ENCODE results near the gene TRPM8.

TRPM8 gene

DNA sequence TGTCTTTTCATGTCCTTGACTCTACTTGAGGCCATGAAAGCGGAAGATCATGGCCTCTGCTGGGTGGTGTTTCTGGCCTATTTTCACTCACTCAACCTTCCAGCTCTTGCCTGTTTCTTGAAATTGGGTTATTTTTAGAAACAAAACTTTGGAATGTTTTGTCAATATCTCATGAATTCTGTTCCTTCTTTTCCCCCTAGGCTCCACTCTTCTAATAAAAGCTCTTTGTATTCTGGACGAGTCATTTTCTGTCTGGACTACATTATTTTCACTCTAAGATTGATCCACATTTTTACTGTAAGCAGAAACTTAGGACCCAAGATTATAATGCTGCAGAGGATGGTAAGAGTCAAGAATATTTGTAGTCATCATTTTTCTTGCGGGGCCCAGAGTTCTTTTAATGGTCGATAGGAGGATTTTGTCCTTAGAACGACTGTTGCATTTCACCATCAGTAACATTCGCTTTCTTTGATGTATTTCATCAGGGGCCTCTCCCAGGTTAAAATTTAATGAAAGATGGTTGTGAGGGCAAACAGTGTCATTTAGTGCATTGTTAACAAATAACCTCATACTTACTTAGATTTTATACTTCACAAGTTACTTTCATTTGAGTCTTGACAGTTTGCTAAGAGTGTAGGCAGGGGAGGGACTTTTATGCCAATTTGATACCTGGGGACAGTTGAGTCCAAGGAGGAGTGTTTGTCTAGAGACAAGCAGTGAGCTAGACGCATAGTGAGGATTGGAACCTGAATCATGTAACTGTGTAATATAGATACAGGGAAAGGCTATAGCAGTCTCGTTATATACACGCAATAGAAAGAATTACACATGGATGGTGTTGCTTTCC, 64.6 kb downstream of the TRPM8 start:
- Histone ChIP-seq H3K27ac (no peak overlapping the region), H3K4me3 (no peak overlapping the region)
- TF ChIP-seq, protein P1, sequence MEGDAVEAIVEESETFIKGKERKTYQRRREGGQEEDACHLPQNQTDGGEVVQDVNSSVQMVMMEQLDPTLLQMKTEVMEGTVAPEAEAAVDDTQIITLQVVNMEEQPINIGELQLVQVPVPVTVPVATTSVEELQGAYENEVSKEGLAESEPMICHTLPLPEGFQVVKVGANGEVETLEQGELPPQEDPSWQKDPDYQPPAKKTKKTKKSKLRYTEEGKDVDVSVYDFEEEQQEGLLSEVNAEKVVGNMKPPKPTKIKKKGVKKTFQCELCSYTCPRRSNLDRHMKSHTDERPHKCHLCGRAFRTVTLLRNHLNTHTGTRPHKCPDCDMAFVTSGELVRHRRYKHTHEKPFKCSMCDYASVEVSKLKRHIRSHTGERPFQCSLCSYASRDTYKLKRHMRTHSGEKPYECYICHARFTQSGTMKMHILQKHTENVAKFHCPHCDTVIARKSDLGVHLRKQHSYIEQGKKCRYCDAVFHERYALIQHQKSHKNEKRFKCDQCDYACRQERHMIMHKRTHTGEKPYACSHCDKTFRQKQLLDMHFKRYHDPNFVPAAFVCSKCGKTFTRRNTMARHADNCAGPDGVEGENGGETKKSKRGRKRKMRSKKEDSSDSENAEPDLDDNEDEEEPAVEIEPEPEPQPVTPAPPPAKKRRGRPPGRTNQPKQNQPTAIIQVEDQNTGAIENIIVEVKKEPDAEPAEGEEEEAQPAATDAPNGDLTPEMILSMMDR (IDR thresholded peaks at IDR 0.05): no peak
- DNase-seq (ENCODE audit: low spot score): no peak

DNA sequence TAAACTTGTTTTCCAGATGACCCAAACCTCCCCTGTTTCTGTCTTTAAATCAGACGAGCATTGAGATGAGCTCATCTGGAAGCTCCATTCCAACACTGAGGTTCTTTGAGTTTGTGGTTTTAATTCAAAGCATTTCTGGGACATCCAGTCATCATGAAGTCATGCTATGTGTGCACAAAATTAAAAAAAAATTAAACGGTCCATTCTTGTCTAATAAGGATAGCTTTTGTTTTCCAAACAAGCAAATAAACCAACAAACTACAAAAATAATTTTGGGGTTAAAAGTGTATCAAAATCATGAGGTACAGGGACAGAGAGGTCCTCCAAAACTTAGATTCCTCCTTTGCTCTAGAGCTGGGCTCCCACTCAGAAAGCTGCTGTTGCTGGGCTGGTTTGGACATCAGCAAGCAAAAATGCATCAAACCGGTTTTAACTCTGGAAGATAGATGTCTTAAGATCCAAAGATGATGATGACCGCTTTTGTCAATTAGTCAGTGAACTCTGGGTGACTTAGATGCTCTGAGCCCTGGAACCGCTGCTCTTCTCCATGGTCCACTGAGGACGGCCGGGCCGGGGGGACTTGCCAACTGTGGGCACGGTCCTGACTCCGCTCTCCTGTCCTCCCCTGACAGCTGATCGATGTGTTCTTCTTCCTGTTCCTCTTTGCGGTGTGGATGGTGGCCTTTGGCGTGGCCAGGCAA, 65.4 kb downstream of the TRPM8 start:
- Histone ChIP-seq H3K4me3 (no peak overlapping the region), H3K27ac (no peak overlapping the region)
- TF ChIP-seq, protein P1 (IDR thresholded peaks at IDR 0.05): no peak
- DNase-seq (ENCODE audit: low spot score): no peak

DNA sequence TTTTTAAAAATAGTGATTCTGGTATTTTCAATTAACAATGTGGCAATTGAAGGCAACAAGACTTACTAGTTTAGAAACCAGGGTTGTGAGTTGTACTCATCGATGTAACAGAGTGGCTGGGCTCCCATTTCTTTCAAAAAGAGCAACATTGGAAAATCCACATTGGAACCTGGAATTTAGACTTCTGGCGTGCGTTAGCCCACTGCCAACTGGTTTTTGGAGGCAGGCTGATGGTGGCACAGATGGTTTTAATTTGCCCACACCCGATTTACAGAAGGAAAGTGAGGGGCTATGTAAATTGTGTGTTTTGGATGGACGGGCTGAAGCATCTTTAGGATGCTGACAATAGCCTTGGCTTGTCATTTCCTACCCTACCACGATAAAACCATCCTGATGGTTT, 66.3 kb downstream of the TRPM8 start:
- no peak overlapping the region for H3K27ac ChIP-seq
- no peak for DNase-seq (ENCODE audit: low spot score)
- H3K4me3 ChIP-seq: no peak overlapping the region
- TF ChIP-seq, protein P1 (IDR thresholded peaks at IDR 0.05): no peak

DNA sequence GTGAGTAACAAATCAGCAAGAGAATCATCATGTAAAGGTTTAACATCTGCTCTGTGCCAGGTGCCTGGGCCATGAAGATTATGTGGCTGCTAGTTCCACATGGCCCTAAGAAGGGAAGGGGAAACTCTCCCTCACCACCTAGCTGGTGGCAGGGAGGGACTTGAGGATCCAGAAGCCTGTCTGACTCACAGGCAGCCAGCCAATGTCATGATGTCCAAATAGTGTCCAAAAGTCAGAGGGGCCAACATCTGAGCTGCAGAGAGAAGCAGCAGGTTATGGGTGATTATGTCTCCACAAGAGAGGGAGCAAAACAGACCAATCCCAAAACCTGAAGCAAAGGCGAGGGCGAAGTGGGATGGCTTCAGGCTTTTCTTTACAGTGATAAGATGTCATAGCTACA, 71.4 kb downstream of the TRPM8 start:
- Histone ChIP-seq H3K27ac (no peak overlapping the region), H3K4me3 (no peak overlapping the region)
- no peak for DNase-seq (ENCODE audit: low spot score)
- TF ChIP-seq, protein P1 (IDR thresholded peaks at IDR 0.05): no peak

DNA sequence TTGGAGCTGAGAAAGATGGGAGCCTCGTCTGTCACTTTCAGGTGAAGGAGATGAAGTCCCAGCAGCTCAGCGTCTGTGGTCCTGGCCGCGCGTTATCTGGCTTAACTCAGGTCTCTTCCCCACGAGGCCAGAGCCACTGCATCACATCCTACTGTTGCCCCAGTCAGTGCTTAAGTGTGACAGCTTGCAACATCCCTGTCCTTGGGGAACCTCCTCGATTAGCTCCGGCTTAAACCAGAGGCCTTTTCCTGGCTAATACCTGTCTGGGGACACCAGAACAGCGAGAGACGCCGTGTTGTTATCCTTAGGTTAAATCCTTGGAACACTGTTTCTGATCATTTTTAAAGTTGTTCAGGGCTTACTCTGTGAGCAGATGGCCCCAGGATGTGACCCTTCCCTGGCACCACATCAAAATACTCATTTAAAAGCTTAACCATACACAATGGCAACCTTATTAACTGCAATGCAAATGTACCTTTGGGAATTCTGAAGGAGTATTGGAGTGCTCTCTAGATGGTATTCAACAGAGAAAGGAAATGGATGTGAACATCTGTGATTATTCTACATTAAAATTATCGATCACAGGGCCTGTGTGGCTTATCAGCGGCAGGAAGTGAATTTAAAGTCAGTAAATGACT, 72.2 kb downstream of the TRPM8 start:
- Histone ChIP-seq H3K27ac (no peak overlapping the region), H3K4me3 (no peak overlapping the region)
- DNase-seq (ENCODE audit: low spot score): no peak
- TF ChIP-seq, protein P1 (IDR thresholded peaks at IDR 0.05): no peak

DNA sequence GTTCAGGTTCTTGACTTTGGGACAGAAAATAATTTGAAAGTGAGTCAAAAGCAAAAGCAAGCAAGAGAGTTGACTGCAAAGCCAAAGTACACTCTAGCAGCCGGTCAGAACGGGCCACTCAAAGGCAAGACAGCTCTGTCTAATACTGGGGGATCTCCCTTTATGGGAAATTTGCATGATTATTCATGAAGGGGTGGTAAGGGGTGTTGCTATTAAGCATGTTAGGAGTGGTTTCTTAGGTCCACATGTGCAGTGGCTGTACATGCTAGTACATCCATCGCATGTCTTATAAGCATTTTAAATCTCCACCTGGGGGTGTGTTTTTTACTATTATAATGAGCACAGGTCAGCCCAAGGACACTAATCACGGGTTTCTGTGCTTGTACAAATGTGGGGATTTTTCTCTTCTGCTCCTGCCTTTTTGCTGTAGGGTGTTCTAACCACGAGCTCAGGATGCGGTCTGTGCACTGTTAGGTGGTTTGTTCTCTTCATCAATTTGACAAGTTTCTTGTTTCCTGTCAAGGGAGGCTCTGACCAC, 73.2 kb downstream of the TRPM8 start:
- Histone ChIP-seq H3K27ac (no peak overlapping the region), H3K4me3 (no peak overlapping the region)
- no peak for DNase-seq (ENCODE audit: low spot score)
- TF ChIP-seq, protein P1 (IDR thresholded peaks at IDR 0.05): no peak

All from coronary artery (tissue), 2 donors.